Astrocyte (in vitro differentiated cells and primary cell): Measurements from ENCODE around the gene HDAC6.

Source experiments
- EZH2 ChIP-seq: IDR thresholded peaks from 2 replicates; pipeline ENCODE4 v1.6.1; 2012; ENCODE audit warnings: mild to moderate bottlenecking, low read length, inconsistent platforms; ENCODE audit not compliant: insufficient read depth
- TF ChIP-seq, protein P1 (sequence below): IDR thresholded peaks from 2 replicates; pipeline ENCODE4 v1.5.1; 2011; ENCODE audit warnings: low read depth, mild to moderate bottlenecking, inconsistent platforms, low read length, moderate library complexity; ENCODE audit not compliant: insufficient read depth

DNA sequence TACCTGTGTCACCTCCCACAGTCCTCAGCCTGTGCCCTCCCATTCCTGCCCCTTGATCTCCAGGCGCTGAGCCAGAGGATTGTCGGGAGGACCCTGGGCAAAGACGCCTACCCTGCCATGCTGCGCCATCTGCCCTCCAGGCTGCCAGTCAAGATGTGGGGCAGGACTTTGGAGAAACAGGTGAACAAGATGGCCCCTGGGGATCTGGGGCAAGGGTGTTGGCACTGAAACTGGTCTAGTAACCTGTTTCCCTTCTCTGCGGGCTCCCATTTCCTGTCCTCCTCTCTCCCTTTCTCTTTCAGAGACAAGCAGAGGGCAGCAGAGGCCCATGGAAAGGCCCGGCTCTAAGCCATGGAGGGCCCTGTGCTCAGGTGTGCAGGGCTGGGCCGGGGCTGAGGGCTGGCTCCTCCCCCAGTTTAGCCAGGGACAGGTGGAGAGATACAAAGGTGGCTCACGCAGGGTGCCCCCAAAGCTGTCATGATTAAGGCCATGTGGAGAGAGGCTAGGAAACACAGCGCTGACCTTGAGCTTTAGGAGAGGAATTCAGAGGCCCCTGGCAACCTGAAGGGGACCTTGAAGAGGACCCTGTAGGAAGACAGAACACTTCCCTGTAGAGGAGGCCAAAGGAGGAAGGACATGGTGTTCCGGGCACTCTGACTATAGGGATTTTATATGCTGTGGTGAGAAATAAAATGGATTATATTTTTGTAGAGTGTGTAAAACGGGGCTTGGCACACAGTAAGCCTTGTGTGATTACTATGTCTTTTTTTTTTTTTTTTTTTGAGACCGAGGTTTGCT, 40.0 kb upstream of the HDAC6 start, which contains the start of gene GLOD5:
- TF ChIP-seq, protein P1, sequence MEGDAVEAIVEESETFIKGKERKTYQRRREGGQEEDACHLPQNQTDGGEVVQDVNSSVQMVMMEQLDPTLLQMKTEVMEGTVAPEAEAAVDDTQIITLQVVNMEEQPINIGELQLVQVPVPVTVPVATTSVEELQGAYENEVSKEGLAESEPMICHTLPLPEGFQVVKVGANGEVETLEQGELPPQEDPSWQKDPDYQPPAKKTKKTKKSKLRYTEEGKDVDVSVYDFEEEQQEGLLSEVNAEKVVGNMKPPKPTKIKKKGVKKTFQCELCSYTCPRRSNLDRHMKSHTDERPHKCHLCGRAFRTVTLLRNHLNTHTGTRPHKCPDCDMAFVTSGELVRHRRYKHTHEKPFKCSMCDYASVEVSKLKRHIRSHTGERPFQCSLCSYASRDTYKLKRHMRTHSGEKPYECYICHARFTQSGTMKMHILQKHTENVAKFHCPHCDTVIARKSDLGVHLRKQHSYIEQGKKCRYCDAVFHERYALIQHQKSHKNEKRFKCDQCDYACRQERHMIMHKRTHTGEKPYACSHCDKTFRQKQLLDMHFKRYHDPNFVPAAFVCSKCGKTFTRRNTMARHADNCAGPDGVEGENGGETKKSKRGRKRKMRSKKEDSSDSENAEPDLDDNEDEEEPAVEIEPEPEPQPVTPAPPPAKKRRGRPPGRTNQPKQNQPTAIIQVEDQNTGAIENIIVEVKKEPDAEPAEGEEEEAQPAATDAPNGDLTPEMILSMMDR = no peak
- TF ChIP-seq EZH2 = no peak
